H1 (cell line): ENCODE results near the gene LRRC4. TPM values are rescaled to one million over a fixed set of nuclear protein-coding genes. Genes with fewer than 3 reads are reported as not detected.

Experiments
- CTCF ChIA-PET: fragments of 300-600 bp; sonication (Branson Sonifier 250); formaldehyde crosslinking; loops from one replicate; lab custom pipeline; 2021; ENCODE audit not compliant: partially characterized antibody; lab: Charles Lee
- POLR2A ChIA-PET: fragments of 300-600 bp; sonication (Branson Sonifier 250); formaldehyde crosslinking; loops from one replicate; lab custom pipeline; 2021; ENCODE audit warnings: inconsistent platforms; ENCODE audit not compliant: partially characterized antibody; lab: Charles Lee
- DNase-seq, 2 experiments: peaks; one replicate each; pipeline versions ENCODE4 v3.0.0 to v3.0.0-alpha.2; 2010 to 2022; ENCODE audit warnings: low spot score in 2 of 2, low read depth in 1 of 2, mixed read lengths in 1 of 2
- FAIRE-seq: peaks from 2 replicates; lab custom pipeline; 2011; peaks lifted over from hg19 to GRCh38; lab: Jason Lieb, UNC
- H2AFZ ChIP-seq: 2 replicates; pipeline ENCODE4 v1.8.1; 2012; ENCODE audit warnings: low read length, inconsistent platforms
- H2AK5ac ChIP-seq: 2 replicates; pipeline ENCODE4 v1.6.1; 2013; ENCODE audit warnings: low read depth, low read length
- H2BK120ac ChIP-seq: replicated peaks from 2 replicates; pipeline ENCODE3; 2013; ENCODE audit warnings: low read depth, low read length, inconsistent platforms
- H2BK12ac ChIP-seq: 2 replicates; pipeline ENCODE4 v1.6.1; 2013; ENCODE audit warnings: low read depth, low read length
- H2BK15ac ChIP-seq: 2 replicates; pipeline ENCODE4 v1.6.1; 2013; ENCODE audit warnings: low read length
- H2BK20ac ChIP-seq: 2 replicates; pipeline ENCODE4 v1.6.1; 2013; ENCODE audit warnings: low read length
- H2BK5ac ChIP-seq: 2 replicates; pipeline ENCODE4 v1.6.1; 2013; ENCODE audit warnings: low read depth, low read length
- H3K14ac ChIP-seq: 2 replicates; pipeline ENCODE4 v1.6.1; 2013; ENCODE audit warnings: inconsistent platforms; ENCODE audit not compliant: insufficient read length
- H3K18ac ChIP-seq: 2 replicates; pipeline ENCODE4 v1.6.1; 2013; ENCODE audit warnings: low read length; ENCODE audit errors: extremely low read depth
- H3K23ac ChIP-seq: 2 replicates; pipeline ENCODE4 v1.6.1; 2013; ENCODE audit warnings: inconsistent platforms; ENCODE audit not compliant: insufficient read length
- H3K23me2 ChIP-seq: 2 replicates; pipeline ENCODE4 v1.6.1; 2013; ENCODE audit warnings: low read depth, low read length
- H3K27ac ChIP-seq: 2 replicates; pipeline ENCODE4 v1.6.1; 2011; ENCODE audit warnings: low read depth, low read length, inconsistent platforms
- H3K27me3 ChIP-seq, 4 experiments: replicated peaks in 1 of 4; 1 replicate in 1 of 4; 2 replicates in 3 of 4; pipeline versions ENCODE4 v1.6.1 to v1.8.1; 2011 to 2013; ENCODE audit warnings: low read length in 3 of 4, mild to moderate bottlenecking in 3 of 4, inconsistent platforms in 2 of 4, mixed read lengths in 2 of 4, moderate library complexity in 1 of 4; ENCODE audit not compliant: control insufficient read depth in 3 of 4, insufficient read depth in 3 of 4; ENCODE audit errors: extremely low read depth in 1 of 4
- H3K36me3 ChIP-seq, 4 experiments: 2 replicates each; pipeline versions ENCODE4 v1.6.1 to v1.8.1; 2011 to 2013; ENCODE audit warnings: mild to moderate bottlenecking in 4 of 4, low read length in 3 of 4, moderate library complexity in 2 of 4, control low read depth in 1 of 4, inconsistent platforms in 1 of 4; ENCODE audit not compliant: insufficient read depth in 4 of 4, control insufficient read depth in 2 of 4
- H3K4ac ChIP-seq: replicated peaks from 2 replicates; pipeline ENCODE3; 2013; ENCODE audit warnings: low read length, low read depth, mixed read lengths, inconsistent platforms; ENCODE audit not compliant: insufficient read length
- H3K4me1 ChIP-seq, 4 experiments: replicated peaks in 1 of 4; 1 replicate in 1 of 4; 2 replicates in 3 of 4; pipeline versions ENCODE4 v1.6.1 to v1.8.1; 2011 to 2013; ENCODE audit warnings: low read length in 3 of 4, inconsistent platforms in 2 of 4, mixed read lengths in 1 of 4; ENCODE audit not compliant: insufficient read depth in 4 of 4, control insufficient read depth in 3 of 4
- H3K4me2 ChIP-seq, 2 experiments: 2 replicates each; pipeline versions ENCODE4 v1.6.1 to v1.8.1; 2011 to 2013; ENCODE audit warnings: low read depth in 2 of 2, low read length in 2 of 2, control low read depth in 1 of 2, inconsistent platforms in 1 of 2, mild to moderate bottlenecking in 1 of 2; ENCODE audit not compliant: insufficient read depth in 1 of 2
- H3K4me3 ChIP-seq, 4 experiments: fragments of 200-600, 300-600 bp in 1 of 4; sonication (generic), shearing (Covaris generic), sonication (Bioruptor Twin) in 1 of 4; 2 replicates each; pipeline versions ENCODE4 v1.5.1 to v1.8.1; 2011 to 2016; ENCODE audit warnings: low read length in 4 of 4, low read depth in 3 of 4, control low read depth in 2 of 4, inconsistent platforms in 2 of 4, mild to moderate bottlenecking in 2 of 4, mixed read lengths in 1 of 4, moderate library complexity in 1 of 4; ENCODE audit not compliant: insufficient read depth in 2 of 4; ENCODE audit errors: extremely low read depth in 1 of 4
- H3K56ac ChIP-seq: replicated peaks from 2 replicates; pipeline ENCODE3; 2013; ENCODE audit warnings: low read depth, mild to moderate bottlenecking, mixed read lengths, low read length, inconsistent platforms; ENCODE audit not compliant: insufficient read length
- H3K79me1 ChIP-seq: 2 replicates; pipeline ENCODE4 v1.6.1; 2013; ENCODE audit warnings: low read depth, low read length, control low read depth
- H3K79me2 ChIP-seq, 2 experiments: 2 replicates each; pipeline versions ENCODE4 v1.6.1 to v1.8.1; 2012 to 2013; ENCODE audit warnings: low read length in 2 of 2, mild to moderate bottlenecking in 2 of 2, inconsistent platforms in 1 of 2; ENCODE audit not compliant: insufficient read depth in 2 of 2, control insufficient read depth in 1 of 2
- H3K9ac ChIP-seq, 4 experiments: replicated peaks in 1 of 4; 1 replicate in 1 of 4; 2 replicates in 3 of 4; pipeline versions ENCODE4 v1.6.1 to v1.8.1; 2011 to 2013; ENCODE audit warnings: low read depth in 3 of 4, low read length in 3 of 4, control low read depth in 2 of 4, mild to moderate bottlenecking in 2 of 4, moderate library complexity in 2 of 4, inconsistent platforms in 1 of 4; ENCODE audit errors: extremely low read depth in 1 of 4
- H3K9me3 ChIP-seq, 2 experiments: 2 replicates each; pipeline versions ENCODE4 v1.6.1 to v1.8.1; 2012 to 2013; ENCODE audit warnings: mild to moderate bottlenecking in 2 of 2, moderate library complexity in 2 of 2, control low read depth in 1 of 2, inconsistent platforms in 1 of 2, low read depth in 1 of 2, low read length in 1 of 2, mixed read lengths in 1 of 2; ENCODE audit not compliant: insufficient read depth in 2 of 2
- H4K20me1 ChIP-seq, 2 experiments: replicated peaks in 1 of 2; 2 replicates each; pipeline versions ENCODE3 to v1.8.1; 2011 to 2013; ENCODE audit warnings: inconsistent platforms in 2 of 2, low read length in 2 of 2, mild to moderate bottlenecking in 1 of 2; ENCODE audit not compliant: insufficient read depth in 2 of 2, control insufficient read depth in 1 of 2
- H4K5ac ChIP-seq: 2 replicates; pipeline ENCODE4 v1.6.1; 2013; ENCODE audit warnings: low read length, low read depth, mixed read lengths, inconsistent platforms; ENCODE audit not compliant: insufficient read length
- H4K8ac ChIP-seq: 2 replicates; pipeline ENCODE4 v1.8.0; 2013; ENCODE audit warnings: mild to moderate bottlenecking, moderate library complexity, low read length, inconsistent platforms; ENCODE audit not compliant: insufficient read depth; ENCODE audit errors: extremely low read depth
- H4K91ac ChIP-seq: replicated peaks from 2 replicates; pipeline ENCODE3; 2013; ENCODE audit warnings: low read length, mixed read lengths, inconsistent platforms; ENCODE audit not compliant: insufficient read length
- GABPA ChIP-seq: IDR thresholded peaks from 2 replicates; pipeline ENCODE4 v1.6.1; 2011; ENCODE audit warnings: mild to moderate bottlenecking, low read length, moderate library complexity, borderline replicate concordance; ENCODE audit not compliant: insufficient read depth
- WGBS, 2 experiments: shearing (Covaris generic) in 1 of 2; methylation state at CpG; one replicate each; pipeline versions ENCODE4 v1.1.6 to v1.1.7; 2013 to 2015; ENCODE audit warnings: low lambda C conversion rate in 2 of 2, mixed read lengths in 2 of 2, inconsistent platforms in 1 of 2, low coverage in 1 of 2, missing lambda C conversion rate in 1 of 2; ENCODE audit not compliant: insufficient replicate concordance in 2 of 2, insufficient coverage in 1 of 2, insufficient read length in 1 of 2; ENCODE audit errors: extremely low coverage in 1 of 2, missing lambda C conversion rate in 1 of 2; 5-methylcytosine and 5-hydroxymethylcytosine counted together
- polyA plus RNA-seq, 7 experiments: library from polyadenylated mRNA; depleted of rRNA in 3 of 7; stranded (reverse) in 5 of 7; unstranded in 2 of 7; fragments of >200 nt in 5 of 7; fragments of 200-250 nt in 2 of 7; gene quantifications; 1 replicate in 5 of 7; 2 replicates in 1 of 7; 4 replicates in 1 of 7; pipeline versions ENCODE4 v1.2.1 to v1.2.3, GENCODE V29; 2011 to 2013; ENCODE audit warnings: missing spikeins in 2 of 7, mixed read lengths in 2 of 7
- total RNA-seq: library from RNA; stranded (reverse); fragmentation: NEBNext Ultra II Directional; extraction: Animal tissue kit (Norgen Biotek cat#: 25700); gene quantifications from 2 replicates; pipeline ENCODE4 v1.2.1, GENCODE V29; 2021

The LRRC4 gene
- total and polyA plus RNA-seq, 2 of the 8 experiments (the other 6 are each of a cell fraction or from before 2014, with no cell fraction given), result 13.4 to 16.4 TPM

DNA sequence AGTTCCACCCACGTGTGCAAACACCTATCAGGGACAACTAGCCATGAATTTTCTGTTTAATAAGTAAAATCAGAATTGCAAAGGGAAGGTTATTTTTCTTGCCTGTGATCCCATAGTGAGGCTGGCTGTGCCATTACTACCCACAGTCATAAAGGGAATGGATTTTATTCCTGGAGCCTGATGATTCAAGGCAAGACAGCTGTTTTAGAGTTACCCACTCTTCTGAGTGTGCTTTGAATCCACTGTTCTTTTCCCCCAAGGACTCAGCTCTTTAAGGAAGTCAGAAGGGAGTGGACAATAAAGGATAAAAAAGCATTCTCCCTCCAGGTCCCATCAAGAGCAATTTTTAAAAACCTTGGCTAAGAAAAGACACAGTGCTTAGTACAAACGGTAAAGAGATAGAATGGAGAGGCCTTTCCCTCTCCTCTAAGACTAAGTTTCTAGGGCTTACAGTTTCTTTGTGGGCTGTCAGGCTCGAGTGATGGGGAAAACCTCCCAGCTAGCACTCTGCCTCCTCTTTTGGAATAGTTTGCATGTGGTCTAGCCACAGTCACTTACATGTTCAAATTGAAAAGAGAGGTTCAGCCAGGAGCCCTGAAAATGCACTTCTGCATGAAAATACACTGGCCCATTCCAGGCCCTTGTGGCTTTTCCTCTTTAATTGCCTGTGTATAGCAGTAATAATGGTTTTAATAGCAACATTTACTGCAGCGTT is 5.1 kb upstream of the LRRC4 start:
- ChIA-PET POLR2A (no interaction called here), CTCF (interaction anchor here (0.6 to 15.3 kb wide), 39 partner anchors 9 to 329 kb away, joined by 3 to 165 read pairs (median 4); no protein-coding TSS in a partner anchor)

More for the DNA sequence above, 5.1 kb upstream of the LRRC4 start:
- no peak for TF ChIP-seq GABPA
- H3K4me1 ChIP-seq, result peaks cover 0 to 6% (median 4%) of the 10 kb centered on the region in 4 experiments; a peak in 4 of 7 replicates
- WGBS, 2 experiments, result 75% methylated on average over 4 of the region's 4 CpGs; no CpG with 5 or more reads in 1 of the 2 experiments
- no peak overlapping the region for H3K18ac ChIP-seq
- H3K4me2 ChIP-seq, result no peak overlapping the region
- H2BK5ac ChIP-seq, result no peak overlapping the region
- H3K23me2 ChIP-seq, result peaks cover 6% of the 10 kb centered on the region; the same call in 1 of the 2 replicates
- H2BK120ac ChIP-seq, result no peak overlapping the region
- H2AK5ac ChIP-seq, result no peak overlapping the region
- no peaks in the 10 kb centered on the region for H3K9me3 ChIP-seq
- no peak overlapping the region for H3K14ac ChIP-seq
- H2BK20ac ChIP-seq, result no peak overlapping the region
- DNase-seq (no peak), FAIRE-seq (no peak)
- H3K36me3 ChIP-seq, result no peaks in the 10 kb centered on the region
- H4K5ac ChIP-seq, result no peak overlapping the region
- peaks cover 5 to 11% of the 10 kb centered on the region in 2 experiments for H4K20me1 ChIP-seq
- H3K9ac ChIP-seq, result no peak overlapping the region
- no peak overlapping the region for H2AFZ ChIP-seq
- no peaks in the 10 kb centered on the region; the same call in 1 of the 2 replicates for H3K79me1 ChIP-seq
- H3K56ac ChIP-seq, result no peak overlapping the region
- no peak overlapping the region for H2BK12ac ChIP-seq
- no peak overlapping the region for H3K4me3 ChIP-seq
- H3K4ac ChIP-seq, result no peak overlapping the region
- no peak overlapping the region for H2BK15ac ChIP-seq
- H3K23ac ChIP-seq, result no peak overlapping the region
- H4K91ac ChIP-seq, result no peak overlapping the region
- H3K27ac ChIP-seq, result no peak overlapping the region
- H3K79me2 ChIP-seq, result no peaks in the 10 kb centered on the region
- peaks cover 0 to 18% (median 7%) of the 10 kb centered on the region in 4 experiments; a peak in 4 of 7 replicates for H3K27me3 ChIP-seq
- no peak overlapping the region for H4K8ac ChIP-seq
